Stimulated activated CD4-positive, alpha-beta T cell treated with anti-CD3 and anti-CD28 coated beads, Interleukin-15, amount 100 ng/mL, for 24 hours (primary cell): ENCODE measurements around the gene TNFAIP1.
"Not testable (repeated sequence)": the region's sequence is repeated elsewhere in the genome, so short reads cannot be mapped to it uniquely, and the experiment has no call there.

Experiments used
- DNase-seq: peaks from one replicate; pipeline ENCODE4 v3.0.0-alpha.2; 2020

Gene TNFAIP1

DNA sequence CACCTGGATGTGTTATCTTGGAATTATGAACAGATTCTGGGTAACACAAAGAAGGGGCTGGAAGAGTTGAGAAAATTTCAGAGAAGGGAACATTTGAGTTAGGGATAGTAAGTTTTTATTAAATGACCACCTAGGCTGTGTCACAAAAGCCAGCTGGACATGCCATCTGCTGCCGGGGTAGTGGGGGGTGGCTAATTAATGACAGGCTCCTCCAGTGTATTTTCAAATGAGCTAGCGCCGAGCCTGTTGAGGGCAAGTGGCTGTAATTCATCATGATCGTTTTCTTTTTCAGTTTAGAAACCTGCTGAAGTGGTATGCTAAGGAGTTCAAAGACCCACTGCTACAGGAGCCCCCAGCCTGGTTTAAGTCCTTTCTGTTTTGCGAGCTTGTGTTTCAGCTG lies 10.3 kb upstream of the TNFAIP1 start:
- DNase-seq, result no peak

DNA sequence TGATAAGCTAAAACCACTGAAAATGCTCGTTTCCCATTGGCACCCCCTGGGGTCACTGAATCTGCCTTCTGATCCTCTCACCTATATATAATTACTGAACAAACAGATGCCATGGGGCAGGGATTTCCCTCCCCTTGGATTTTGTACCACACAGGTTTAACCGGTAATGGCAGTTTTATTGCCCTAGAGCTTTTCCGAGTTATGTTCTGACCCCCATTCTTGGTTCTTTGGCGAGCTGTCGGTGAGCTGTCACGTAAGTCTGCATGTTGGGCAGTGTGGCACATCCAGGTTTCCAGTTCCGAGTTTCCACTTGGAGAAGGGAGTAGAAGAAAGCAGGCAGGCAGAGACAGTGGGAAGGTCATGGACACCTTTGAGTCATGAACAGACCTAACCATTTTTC lies 9.4 kb upstream of the TNFAIP1 start:
- DNase-seq, result no peak

DNA sequence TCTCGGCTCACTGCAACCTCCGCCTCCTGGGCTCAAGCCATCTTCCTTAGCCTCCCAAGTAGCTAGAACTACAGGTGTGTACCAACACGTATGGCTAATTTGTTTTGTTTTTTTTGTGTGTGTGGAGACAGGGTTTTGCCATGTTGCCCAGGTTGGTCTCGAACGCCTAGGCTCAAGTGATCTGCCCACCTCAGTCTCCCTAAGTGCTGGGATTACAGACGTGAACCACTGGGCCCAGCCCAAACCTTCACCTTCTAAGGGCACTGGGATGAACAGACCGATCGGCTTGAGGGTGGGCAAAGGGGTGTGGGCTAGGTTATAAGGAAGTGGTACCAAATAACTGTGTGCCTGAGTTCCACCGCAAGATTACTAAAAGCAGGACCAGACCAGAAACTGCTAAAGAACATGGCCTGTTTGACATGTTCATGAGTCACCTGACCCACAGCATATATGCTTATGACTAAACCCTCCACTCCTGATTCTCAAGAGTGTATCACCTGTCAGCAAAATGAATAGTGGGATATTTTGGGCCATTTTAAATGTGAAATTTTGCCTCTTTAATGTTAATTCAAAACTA lies 8.4 kb upstream of the TNFAIP1 start:
- DNase-seq, result peak; percentile 50

DNA sequence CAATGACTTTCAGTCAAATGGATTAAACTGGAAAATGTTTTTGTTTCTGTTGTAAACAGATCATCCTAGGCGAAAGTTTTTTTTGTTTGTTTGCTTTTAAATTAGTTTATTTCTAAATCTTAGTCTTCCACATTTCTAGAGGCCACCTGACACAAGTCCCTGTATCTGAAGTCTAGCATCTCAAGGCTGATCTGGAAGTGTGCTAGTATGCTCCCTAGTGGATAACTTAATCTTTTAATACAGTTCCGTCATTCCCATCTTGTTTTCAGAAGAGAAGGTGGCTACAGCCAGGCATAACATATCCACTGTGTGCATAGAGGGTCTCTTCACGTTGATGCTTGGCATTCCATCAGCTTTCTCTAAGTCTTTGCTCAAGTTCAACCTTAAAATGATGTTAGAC lies 7.9 kb upstream of the TNFAIP1 start:
- DNase-seq, result no peak

DNA sequence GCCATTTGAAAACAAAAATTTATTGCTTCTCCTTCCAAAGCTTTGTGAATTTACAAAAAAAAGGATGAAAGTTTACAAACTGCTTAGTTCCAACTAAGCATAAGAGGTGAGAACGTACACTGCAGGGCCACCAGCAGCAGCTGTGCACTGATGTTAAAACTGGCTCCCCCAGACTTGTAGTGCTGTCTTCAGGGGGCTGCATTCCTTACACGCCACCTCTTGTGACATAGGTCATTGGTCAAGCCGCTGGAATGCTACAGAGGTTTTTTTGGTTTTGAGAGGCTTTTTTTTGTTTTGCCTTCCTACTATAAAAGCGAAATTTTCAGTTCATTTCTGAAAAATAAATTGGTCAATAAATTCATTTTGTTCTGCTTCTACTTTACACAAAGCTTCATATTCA lies 7.2 kb upstream of the TNFAIP1 start:
- DNase-seq, result no peak

DNA sequence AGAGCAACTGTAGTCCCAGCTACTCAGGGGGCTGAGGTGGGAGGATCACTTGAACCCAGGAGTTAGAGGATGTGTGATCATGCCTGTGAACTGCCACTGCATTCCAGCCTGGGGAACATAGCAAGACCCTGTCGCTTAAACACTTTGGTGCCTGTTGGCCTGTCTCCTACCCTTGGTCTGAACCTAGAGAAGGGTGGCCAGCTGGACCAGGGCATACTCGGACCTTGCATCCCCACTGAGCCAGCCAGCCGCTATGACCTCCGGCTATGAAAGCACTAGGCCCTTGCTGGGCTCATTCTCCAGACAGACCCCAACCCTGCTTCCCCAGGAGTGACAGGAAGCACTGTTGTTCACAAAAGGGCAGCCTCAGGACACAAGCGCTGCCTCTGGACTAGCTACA lies 4.9 kb upstream of the TNFAIP1 start:
- no peak for DNase-seq

DNA sequence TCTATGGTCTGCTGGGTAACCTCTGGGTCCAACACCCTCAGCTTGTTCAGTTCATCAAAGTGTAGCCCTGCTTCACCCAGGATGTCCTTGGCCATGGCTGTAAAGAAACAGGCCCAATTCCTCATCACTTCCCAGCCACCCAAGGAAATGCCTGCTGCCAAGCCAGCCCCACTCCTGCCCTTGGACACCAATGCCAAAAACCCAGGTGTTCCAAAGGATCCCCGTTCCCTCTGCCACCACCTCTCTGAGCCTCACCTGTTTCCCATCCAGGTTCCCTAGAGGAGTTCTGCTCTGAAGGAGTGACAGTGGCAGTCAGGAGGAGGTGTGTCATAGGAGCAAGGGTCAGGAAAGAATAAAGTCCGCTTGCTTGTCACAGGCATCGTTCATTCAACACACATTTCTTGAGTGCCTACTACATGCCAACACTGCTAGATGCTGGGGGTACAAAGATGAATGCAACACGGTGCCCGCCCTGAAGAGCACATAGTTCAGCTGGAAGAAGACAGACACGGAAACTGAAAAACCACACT lies 3.6 kb upstream of the TNFAIP1 start:
- DNase-seq, result no peak

DNA sequence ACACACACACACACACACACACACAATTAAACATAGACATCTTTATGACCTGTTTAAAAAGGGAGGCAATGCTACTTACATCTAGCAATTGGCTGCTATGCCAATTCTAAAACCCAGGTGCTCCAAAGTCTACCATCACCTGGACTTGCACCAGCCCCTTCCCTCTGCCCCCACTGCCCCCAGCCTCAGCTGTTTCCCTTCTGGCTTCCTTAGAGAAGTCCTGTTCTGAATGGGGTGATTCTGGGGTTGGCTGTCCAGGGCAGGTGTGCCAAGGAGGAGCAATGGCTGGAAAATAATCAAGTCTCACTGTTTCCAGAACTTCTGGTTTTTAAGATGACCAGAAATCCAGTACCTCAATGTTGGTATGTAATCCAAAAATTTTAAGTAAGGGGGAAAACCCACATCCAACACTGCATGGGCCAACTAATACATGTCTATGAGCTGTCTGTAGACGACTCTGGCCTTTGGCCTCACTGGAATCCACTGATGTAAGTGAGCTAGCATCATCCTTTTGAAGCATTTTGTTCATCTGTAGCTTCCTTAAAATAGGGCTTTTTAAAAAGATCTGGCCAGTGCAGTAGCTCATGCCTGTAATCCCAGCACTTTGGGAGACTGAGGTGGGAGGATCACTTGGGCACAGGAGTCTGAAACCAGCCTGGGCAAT lies 2.3 kb upstream of the TNFAIP1 start:
- DNase-seq, result no peak

DNA sequence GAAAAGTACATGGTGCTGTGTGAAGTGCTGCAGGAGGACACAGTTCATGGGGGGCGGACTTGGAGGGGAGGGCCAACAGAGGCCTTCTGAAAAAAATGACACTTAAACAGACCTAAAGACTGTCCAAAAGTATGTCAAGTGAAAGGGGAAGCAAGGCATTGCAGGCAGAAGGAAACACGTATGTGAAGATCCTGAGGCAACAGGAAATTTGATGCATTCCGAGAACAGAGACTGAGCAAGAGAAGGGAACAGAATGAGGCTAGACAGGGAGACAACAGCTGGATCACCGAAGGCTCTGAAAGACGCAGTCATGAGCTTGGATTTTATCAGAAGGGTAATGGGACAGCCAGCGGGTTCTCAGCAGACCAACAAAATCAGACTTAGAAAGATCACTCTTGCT lies 1.4 kb upstream of the TNFAIP1 start:
- DNase-seq, result no peak

DNA sequence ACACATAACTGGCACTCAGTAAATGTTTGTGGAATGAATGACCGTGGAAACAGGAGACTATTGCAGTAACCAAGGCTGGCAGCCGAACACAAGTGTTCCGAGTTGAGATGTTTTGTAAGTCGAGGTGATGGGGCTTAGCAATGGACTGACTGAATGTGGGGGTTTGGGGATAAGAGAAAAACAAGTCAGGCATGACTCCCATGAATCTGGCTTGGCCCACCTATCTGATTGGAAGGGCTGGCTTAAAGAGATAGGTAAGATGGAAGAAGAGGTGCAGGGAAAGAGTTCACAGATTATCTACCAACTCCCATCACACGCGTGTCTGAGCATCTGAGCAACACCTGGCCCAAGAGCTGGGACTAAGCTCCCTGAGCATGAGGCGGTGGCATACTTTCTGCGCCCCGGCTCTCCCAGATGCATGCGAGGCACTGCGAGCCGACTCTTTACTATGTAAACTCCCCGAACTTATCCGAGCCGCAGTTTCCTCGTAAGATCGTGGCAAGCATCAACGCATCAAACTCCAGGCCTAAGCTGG lies 828 bp upstream of the TNFAIP1 start:
- DNase-seq, result no peak

DNA sequence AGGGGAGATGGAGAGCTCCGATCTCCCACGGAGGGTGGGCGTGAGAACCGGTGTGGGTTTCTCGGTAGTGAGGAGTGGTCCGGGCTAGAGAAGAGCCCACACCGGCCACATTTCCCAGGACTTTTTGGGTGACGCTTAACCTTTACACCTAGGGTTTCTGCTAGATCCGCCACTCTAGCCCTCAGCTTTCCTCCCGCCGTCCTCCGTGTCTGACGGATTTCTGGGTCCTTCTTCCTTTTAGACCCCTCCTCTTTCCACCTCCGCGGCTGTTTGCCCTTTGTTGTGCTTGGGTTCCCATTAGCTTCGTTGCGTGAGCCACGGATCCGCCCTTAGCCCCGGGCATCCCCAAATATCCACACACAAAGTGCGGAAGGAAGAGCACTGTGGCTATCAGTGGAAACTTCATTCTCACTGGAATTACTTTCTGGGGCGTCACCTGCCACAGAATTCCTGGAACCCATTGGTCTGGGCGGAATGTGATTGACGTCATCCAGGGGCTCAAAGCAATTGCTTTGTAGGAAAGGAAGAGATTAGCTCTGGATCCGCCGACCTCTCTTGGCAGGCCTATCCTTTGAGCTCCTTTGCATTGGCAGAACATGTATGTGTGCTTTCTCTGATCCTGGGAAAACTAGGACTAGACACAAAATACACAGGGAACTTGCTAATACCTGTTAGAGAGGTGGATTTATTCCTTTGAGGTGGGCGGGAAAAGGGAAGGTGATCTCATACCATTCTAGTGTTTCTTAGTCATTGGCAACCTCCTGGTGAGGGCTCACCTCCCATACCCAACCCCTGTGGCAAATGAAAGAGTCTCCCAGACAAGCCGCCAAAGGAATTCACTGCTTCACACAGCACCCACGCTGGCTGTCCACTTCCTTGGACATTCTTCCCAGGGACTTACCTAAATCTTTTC lies 654 bp downstream of the TNFAIP1 start:
- DNase-seq, result peak; percentile 50

DNA sequence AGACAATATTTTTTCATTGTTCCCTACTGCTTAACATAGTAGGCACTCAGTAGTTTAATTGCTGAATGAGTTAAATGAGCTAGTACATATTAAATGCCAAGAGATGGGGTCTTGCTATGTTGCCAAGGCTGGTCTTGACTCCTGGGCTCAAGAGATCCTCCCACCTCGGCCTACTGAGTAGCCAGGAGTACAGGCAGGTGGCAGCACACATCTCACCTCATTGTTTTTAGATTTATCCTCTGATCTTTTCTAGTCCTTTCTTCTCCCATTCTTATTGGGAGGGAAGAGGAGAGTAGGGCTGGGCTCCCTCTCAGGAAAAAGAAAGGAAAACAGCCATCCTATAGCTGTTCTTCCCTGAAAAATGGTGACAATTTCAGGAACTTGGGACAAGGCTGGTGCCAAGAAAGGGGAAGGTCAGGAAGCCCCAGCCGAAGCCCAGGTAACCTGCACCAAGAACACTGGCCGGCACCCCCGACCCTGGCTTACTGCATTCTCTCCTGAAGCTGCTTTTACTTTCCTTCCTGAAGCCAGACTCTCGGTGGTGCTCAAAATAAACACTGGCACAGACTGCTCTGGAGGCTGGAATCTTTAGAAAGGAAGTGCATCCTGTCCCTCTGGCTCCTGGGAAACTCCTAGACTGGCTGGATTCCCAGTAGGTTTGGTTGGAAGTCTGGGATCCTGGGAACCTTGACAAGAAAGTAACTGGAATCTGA lies 2.7 kb downstream of the TNFAIP1 start:
- DNase-seq, result no peak

DNA sequence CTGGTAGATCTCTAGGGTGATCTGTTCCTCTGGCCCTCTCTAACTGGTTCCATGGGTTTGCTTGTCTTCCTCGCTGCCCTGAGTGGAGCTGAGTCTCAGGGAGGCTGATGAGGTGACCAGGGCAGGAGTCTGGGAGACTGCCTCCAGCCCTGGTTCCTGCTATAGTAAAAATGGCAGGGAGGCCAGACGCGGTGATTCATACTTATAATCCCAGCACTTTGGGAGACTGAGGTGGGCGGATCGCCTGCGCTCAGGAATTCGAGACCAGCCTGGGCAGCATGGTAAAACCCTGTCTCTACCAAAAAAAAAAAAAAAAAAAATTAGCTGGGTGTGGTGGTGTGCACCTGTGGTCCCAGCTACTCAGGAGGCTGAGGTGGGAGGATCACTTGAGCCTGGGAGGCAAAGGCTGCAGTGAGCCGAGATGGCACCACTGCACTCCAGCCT lies 3.2 kb downstream of the TNFAIP1 start:
- not testable (repeated sequence) for DNase-seq

DNA sequence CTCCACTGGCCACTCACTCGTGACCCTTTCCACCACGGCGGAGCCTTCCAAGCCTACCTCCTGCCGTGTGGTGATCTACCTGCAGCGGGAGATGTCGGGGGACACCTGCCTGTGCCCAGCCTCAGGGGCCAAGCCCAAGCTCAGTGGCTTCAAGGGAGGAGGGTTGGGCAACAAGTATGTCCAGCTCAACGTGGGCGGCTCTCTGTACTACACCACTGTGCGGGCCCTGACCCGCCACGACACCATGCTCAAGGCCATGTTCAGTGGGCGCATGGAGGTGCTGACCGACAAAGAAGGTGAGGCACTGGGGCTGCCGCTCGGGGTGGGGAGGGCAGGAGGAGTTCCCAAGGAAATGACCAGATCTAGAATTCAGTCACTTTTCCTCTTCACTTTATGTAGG lies 3.9 kb downstream of the TNFAIP1 start:
- no peak for DNase-seq

DNA sequence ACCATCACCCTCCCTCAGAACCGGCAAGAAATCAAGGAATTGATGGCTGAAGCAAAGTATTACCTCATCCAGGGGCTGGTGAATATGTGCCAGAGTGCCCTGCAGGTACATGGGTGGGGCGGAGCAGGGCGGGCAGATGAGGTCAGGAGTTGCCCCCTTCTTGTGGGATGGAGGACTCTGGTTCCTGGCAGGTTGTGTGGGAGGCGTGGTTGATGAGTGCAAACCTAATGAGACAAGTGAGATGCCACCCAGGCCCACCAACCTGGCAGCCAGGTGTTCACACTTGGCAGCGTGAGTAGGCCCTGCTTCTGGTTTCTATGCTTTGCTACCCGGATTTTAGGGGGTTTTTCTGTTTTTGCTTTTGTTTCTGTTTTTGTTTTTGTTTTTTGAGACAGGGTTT lies 4.8 kb downstream of the TNFAIP1 start:
- no peak for DNase-seq

DNA sequence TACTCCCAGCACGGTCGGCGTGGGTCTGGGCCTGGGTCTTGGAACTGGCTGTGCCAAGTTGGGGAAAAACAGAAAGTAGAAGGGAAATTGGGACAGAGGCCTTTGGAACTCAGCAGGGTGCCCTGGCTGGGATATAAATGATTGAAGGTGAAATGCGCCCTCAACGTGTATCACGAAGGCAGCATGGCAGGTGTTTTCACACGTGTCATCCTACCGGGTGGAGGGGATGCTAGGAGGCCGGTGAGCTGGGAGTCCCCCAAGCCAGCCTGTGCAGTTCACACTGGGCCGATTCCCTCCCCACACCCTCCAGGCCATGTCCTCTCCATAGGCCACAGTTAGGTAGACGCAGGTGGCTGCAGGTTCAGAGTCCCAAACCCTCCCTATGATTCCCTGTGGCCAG lies 6.0 kb downstream of the TNFAIP1 start:
- no peak for DNase-seq

DNA sequence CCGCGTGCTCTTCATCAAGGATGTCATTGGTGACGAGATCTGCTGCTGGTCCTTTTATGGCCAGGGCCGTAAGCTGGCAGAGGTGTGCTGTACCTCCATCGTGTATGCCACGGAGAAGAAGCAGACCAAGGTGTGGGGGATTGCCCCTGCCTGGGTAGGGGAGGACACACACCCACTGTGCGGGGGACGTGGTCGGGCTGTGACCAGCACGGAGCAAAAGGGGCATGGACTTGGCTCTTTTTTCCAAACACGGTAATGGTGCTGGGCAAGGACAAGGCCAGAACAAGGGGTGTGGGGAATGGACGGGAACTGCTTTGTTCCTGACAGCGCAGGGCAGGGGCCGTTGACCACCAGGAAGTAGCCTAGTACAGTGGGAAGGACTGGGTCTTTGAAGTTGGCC lies 6.8 kb downstream of the TNFAIP1 start:
- DNase-seq, result no peak

DNA sequence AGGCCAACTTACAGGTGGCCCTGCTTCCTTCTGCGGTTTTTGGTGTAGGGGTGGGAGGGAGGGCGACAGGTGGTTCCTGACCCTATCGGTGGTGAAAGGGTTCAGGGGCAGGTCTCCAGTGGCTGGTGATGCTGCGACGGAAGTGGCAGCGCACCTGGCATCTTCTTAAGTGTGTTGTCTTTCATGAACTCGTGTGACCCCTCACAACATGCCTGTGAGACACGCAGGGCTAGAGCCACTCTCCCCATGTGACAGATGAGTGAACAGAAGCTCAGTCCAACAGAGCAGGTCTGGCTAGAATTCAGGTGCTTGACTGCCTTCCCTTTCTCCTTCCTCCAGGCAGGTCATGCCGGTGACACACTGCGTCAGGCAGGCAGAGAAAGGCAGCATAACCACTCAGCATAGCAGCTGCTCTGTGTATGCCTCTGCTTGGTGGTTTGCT lies 8.0 kb downstream of the TNFAIP1 start:
- no peak for DNase-seq

DNA sequence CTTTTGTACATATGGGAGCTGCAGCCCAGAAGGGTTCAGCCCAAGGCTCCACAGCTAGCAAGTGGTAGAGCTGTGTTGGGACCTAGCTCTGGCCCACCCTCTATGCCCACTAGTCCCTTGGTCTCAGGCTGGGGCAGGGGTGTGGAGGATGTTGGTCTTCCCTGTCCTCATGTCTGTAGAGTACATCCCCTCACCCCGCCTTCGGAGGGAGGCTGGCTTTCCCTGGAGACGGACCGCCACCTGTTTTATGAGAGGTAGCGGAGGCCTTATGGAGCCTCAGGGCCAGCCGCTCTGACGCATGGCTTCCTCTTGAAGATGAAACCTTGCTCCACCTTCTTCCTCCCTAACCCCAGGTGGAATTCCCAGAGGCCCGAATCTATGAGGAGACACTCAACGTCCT lies 8.4 kb downstream of the TNFAIP1 start:
- DNase-seq, result no peak

DNA sequence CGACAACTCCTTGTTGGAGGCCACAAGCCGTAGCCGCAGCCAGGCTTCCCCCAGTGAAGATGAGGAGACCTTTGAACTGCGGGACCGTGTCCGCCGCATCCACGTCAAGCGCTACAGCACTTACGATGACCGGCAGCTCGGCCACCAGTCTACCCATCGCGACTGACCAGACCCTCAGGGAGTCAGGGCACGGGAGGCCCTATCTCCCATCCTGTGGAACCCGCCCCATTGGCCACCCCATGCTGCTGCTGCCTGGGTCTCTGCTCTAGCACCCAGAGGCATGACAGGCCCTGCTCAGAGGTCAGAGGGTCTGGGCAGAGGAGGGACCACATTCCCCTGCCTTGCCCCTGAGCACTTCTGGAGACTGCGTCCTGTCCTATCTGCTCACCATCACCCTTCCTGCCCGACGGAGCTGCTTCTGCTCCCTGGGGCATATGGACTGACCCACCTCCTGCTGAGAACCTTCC lies 8.9 kb downstream of the TNFAIP1 start:
- no peak for DNase-seq

DNA sequence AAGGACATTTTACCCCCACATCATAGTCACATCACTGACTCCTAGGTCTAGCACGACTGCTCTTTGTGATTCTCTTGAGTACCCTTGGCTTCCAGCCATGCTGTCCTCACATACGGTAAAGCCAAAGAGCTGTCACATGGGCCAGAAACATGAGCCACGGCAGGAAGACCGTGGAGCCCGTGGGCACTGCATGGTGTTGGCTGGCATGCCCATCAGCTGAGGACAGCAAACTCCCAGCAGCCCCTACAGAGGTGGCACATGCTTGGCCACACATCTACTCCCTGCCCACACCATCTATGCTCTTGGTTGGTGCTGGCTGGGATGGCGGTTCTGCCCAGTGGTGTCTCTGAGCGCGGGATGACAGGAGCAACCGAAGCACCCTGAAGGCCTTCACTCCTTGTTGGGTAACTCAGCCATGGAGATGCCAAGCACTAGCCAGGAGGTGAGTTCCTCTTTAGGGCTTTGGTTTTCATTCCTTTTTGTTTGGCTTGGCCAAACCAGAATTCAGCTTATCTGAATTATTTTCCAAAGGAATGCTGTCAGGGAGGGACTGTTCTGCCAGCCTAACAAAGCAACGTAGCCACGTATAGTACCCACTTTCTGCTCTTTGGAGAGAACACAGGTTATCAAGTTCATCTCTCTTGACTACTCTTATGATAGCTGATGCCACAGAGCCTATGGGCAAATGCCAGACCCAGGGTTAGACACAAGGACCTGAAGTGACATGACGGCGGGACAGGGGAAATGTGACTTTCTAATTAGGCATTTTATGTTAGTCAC lies 10.0 kb downstream of the TNFAIP1 start:
- DNase-seq, result no peak

DNA sequence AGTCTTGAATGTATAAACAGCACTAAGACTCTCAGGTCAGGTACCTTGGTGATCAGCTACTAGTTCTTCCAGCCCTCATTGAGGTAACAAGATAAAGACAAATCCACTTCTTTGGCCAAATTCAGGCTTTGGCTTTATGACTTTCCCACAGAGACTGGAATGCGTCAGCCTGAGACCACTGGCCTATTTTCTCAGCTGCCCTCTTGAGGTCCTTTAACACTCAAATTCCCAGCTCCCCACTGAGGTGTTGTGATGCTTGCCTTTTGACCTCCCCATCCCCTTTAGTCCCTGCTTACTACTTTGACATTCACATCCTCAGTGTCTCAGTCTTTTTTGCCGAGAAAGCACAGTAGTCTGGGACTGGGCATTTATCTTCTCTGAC lies 10.6 kb downstream of the TNFAIP1 start:
- DNase-seq, result no peak
